Fibroblast of villous mesenchyme (primary cell): ENCODE data around the gene ARHGEF38. TPM values are rescaled to one million over a fixed set of nuclear protein-coding genes. Genes with fewer than 3 reads are reported as not detected.

Experiments used
- DNase-seq: peaks from one replicate; pipeline ENCODE4 v3.0.0-alpha.2; 2010; ENCODE audit warnings: low read depth
- H3K4me3 ChIP-seq: 2 replicates; pipeline ENCODE4 v1.5.1; 2011; ENCODE audit warnings: low read depth, mild to moderate bottlenecking, low read length
- total RNA-seq: library from RNA; depleted of rRNA; stranded (reverse); fragments of >200 nt; gene quantifications from 2 replicates; pipeline ENCODE4 v1.2.3, GENCODE V29; 2012
- TF ChIP-seq, protein P1 (sequence below): IDR thresholded peaks from 2 replicates; pipeline ENCODE4 v1.5.1; 2012; ENCODE audit warnings: low read depth, mild to moderate bottlenecking, low read length; ENCODE audit not compliant: insufficient read depth

Gene ARHGEF38
- total RNA-seq, 1 donor, result not detected

DNA sequence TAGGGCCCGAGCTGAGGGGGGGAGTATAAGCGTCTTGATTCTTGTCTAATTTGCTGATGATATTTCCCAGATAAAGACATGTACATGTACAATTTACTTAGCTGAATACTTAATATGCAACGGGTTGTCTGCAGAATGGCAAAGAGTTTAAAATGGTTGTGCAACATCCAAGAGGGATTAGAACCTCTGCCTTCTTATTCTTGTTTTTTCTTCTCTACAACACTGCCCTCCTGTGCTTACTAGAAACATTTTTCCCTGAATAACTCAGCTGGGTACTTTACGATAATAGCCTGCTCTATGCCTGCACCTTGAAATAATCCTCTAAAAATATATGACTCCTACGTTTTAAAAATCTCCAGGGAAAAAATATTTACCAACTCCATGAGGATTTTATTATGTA lies 114.3 kb downstream of the ARHGEF38 start:
- TF ChIP-seq, protein P1, sequence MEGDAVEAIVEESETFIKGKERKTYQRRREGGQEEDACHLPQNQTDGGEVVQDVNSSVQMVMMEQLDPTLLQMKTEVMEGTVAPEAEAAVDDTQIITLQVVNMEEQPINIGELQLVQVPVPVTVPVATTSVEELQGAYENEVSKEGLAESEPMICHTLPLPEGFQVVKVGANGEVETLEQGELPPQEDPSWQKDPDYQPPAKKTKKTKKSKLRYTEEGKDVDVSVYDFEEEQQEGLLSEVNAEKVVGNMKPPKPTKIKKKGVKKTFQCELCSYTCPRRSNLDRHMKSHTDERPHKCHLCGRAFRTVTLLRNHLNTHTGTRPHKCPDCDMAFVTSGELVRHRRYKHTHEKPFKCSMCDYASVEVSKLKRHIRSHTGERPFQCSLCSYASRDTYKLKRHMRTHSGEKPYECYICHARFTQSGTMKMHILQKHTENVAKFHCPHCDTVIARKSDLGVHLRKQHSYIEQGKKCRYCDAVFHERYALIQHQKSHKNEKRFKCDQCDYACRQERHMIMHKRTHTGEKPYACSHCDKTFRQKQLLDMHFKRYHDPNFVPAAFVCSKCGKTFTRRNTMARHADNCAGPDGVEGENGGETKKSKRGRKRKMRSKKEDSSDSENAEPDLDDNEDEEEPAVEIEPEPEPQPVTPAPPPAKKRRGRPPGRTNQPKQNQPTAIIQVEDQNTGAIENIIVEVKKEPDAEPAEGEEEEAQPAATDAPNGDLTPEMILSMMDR, result peak; percentile 42
- DNase-seq, result peak; percentile 61
- H3K4me3 ChIP-seq, result no peak overlapping the region

DNA sequence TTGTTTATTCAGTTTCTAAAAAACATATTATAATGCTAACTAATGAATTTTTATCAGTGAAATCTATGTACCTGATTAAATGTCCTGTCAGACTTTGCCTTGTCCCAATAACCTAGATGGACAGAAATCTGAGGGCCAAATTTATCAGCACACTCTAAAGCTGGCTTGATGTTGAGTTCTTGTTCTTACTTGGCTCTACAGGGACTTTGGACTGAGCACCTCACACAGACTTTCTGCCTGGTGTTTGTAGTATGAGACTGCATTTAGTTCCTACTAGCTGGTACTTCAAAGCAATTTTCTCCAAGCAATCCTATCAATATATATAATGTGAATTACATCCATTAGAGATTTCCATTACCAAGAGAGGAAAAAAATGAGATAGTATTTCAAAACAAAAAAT lies 118.3 kb downstream of the ARHGEF38 start:
- H3K4me3 ChIP-seq, result no peak overlapping the region
- TF ChIP-seq, protein P1, result no peak
- DNase-seq, result no peak

DNA sequence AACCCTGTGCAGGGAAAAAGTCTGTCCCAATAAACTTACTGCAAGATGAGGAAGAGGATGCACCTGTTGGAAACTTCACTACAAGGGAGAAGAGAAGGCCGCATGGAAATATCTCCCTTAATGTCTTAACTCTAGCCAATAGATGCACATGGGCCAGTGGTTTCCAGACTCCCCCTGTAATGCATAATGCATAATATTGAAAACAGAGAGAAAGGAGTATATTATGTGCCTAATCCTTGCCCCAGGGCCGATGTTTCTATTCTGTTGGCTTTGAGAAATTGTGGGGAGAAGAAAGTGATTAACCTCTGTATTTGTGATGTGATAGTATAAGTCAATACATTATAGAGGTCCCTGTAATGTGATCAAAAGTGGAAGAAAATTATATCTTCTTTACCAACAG lies 118.9 kb downstream of the ARHGEF38 start:
- no peak overlapping the region for H3K4me3 ChIP-seq
- no peak for DNase-seq
- TF ChIP-seq, protein P1, result no peak

DNA sequence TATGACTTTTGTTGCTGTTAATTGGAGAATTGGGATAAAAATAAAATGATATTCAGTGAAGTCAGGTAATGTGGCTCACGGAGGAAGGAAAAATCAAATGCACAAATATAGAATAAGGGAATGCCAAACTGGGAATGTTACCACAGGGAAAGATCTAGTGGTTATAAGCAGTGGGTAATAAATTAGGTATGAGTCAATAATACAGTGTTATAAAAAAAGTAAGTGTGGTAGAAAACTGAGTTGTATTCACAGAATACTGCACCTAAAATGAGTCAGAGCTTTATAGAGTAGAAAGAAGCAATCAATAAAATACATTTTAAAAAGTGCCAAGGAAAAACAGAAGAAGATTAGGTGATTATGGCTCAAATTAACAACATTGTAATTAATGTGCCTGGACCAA lies 121.6 kb downstream of the ARHGEF38 start:
- no peak overlapping the region for H3K4me3 ChIP-seq
- TF ChIP-seq, protein P1, result no peak
- DNase-seq, result no peak

DNA sequence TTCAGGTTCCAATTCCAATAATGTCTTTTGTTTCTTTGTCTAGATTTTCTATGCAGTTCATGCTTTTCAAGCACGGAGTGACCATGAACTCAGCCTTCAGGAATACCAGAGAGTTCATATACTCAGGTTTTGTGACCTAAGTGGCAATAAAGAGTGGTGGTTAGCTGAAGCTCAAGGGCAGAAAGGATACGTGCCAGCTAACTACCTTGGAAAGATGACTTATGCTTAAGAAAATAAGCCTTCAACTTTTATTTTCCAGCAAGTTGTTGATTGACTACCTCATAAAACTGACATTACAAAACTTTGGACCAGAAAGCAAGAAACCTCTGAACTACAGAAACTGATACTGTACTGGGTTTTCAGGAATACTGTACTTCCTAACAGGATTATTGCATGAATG lies 125.3 kb downstream of the ARHGEF38 start:
- no peak for DNase-seq
- H3K4me3 ChIP-seq, result no peak overlapping the region
- TF ChIP-seq, protein P1, result no peak

DNA sequence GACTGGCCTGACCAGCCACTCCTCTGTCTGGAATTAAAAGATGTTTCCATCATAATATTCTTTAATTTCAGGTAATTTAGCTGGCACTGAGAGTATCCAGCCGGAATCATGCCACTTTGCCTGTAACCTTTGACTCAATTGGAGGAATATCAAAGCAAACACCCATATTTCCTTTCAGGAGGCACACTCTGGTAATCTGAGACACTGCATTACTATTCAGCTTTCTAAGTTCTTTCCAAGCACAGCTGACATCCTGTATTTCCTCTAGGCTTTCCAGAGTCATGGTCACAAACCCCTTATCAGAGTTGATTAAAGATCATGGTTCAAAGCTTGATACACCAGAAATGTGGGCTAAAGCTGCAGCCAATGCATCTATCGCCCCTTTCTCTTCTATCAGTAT lies 126.8 kb downstream of the ARHGEF38 start:
- no peak overlapping the region for H3K4me3 ChIP-seq
- no peak for DNase-seq
- TF ChIP-seq, protein P1, result no peak

DNA sequence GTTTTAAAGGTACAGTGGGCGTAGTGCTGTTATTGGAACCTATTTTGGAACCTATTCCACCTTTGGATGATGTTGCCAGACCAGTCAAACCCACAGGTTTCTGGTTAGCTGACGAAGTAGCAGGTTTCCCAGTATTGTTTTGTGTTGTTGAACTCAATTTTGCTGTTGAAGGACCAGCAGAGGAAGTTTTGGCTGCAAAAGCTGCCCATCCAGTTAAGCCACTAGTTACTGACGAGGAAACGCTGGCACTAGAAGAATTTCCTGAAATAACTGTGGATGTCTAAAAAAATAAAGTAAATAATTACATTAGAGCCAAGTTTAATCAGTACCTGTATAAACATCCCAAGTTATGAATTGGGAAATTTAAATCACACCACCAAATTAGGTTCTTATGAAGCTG lies 130.6 kb downstream of the ARHGEF38 start:
- no peak for DNase-seq
- TF ChIP-seq, protein P1, result no peak
- no peak overlapping the region for H3K4me3 ChIP-seq
